HUES64 (cell line): ENCODE data around the gene SLC25A26.
A peak's percentile ranks its signal among the peaks of the same experiment; 100 is the strongest.
"Not testable (repeated sequence)": the region's sequence is repeated elsewhere in the genome, so short reads cannot be mapped to it uniquely, and the experiment has no call there.

Experiments
- H3K27ac ChIP-seq: 2 replicates; pipeline ENCODE4 v1.7.0; 2013; ENCODE audit warnings: low read depth, low read length, inconsistent platforms
- H3K27me3 ChIP-seq: 2 replicates; pipeline ENCODE4 v1.6.1; 2013; ENCODE audit warnings: mild to moderate bottlenecking, low read length; ENCODE audit not compliant: insufficient read depth
- H3K36me3 ChIP-seq: 2 replicates; pipeline ENCODE4 v1.6.1; 2013; ENCODE audit warnings: mild to moderate bottlenecking, low read length; ENCODE audit not compliant: insufficient read depth
- H3K4me1 ChIP-seq: 2 replicates; pipeline ENCODE4 v1.6.1; 2013; ENCODE audit warnings: mild to moderate bottlenecking, low read length, moderate library complexity; ENCODE audit not compliant: insufficient read depth
- H3K4me3 ChIP-seq: 2 replicates; pipeline ENCODE4 v1.5.1; 2013; ENCODE audit warnings: mild to moderate bottlenecking, low read length, moderate library complexity
- H3K9ac ChIP-seq: 2 replicates; pipeline ENCODE4 v1.6.1; 2013; ENCODE audit warnings: mild to moderate bottlenecking, low read depth, low read length
- H3K9me3 ChIP-seq: 2 replicates; pipeline ENCODE4 v1.6.1; 2013; ENCODE audit warnings: low read depth, low read length; ENCODE audit not compliant: insufficient read depth
- WGBS: fragments of 150-250, 120-280 bp; methylation state at CpG from one replicate; pipeline ENCODE4 v1.1.7; 2013; ENCODE audit warnings: missing lambda C conversion rate; 5-methylcytosine and 5-hydroxymethylcytosine counted together

SLC25A26 gene

GRCh38 chr3:66411961-66412887, 191.4 kb downstream of the SLC25A26 start:
- Histone ChIP-seq H3K27me3 (no peaks in the 10 kb centered on the region), H3K27ac (no peak overlapping the region), H3K9me3 (no peaks in the 10 kb centered on the region), H3K9ac (no peak overlapping the region), H3K4me3 (no peak overlapping the region), H3K4me1 (peaks cover 10% of the 10 kb centered on the region; the same call in 1 of the 2 replicates), H3K36me3 (peaks cover 92% of the 10 kb centered on the region)
- 92% methylated on average over 24 of the region's 24 CpGs for WGBS

- 96% methylated on average over 7 of the region's 7 CpGs for WGBS
- no peak overlapping the region for H3K9ac ChIP-seq
- H3K27ac ChIP-seq, result peak overlapping the region; percentile 20; the same call in 1 of the 2 replicates
- H3K27me3 ChIP-seq, result no peaks in the 10 kb centered on the region
- H3K36me3 ChIP-seq, result peaks cover 89% of the 10 kb centered on the region
- peaks cover 7% of the 10 kb centered on the region; the same call in 1 of the 2 replicates for H3K4me1 ChIP-seq
- H3K4me3 ChIP-seq, result no peak overlapping the region
- H3K9me3 ChIP-seq, result no peaks in the 10 kb centered on the region
Observed at GRCh38 chr3:66413151-66413751, 192.4 kb downstream of the SLC25A26 start.

- no peaks in the 10 kb centered on the region for H3K9me3 ChIP-seq
- H3K9ac ChIP-seq, result no peak overlapping the region
- no peak overlapping the region for H3K4me3 ChIP-seq
- peaks cover 15% of the 10 kb centered on the region for H3K4me1 ChIP-seq
- H3K27ac ChIP-seq, result no peak overlapping the region
- whole genome bisulfite sequencing, result 95% methylated on average over 5 of the region's 5 CpGs
- H3K27me3 ChIP-seq, result no peaks in the 10 kb centered on the region
- peaks cover 74% of the 10 kb centered on the region for H3K36me3 ChIP-seq
Observed at GRCh38 chr3:66414846-66415245, 194.0 kb downstream of the SLC25A26 start.

GRCh38 chr3:66415867-66416428, 195.1 kb downstream of the SLC25A26 start:
- Histone ChIP-seq H3K9me3 (peaks cover 5% of the 10 kb centered on the region), H3K9ac (no peak overlapping the region), H3K4me3 (no peak overlapping the region), H3K27ac (no peak overlapping the region), H3K27me3 (no peaks in the 10 kb centered on the region), H3K36me3 (peaks cover 74% of the 10 kb centered on the region), H3K4me1 (peaks cover 15% of the 10 kb centered on the region)
- WGBS, result 74% methylated on average over 5 of the region's 5 CpGs

- peak overlapping the region; percentile 28; the same call in 1 of the 2 replicates for H3K27ac ChIP-seq
- H3K9me3 ChIP-seq, result peaks cover 11% of the 10 kb centered on the region
- H3K4me1 ChIP-seq, result peaks cover 15% of the 10 kb centered on the region
- WGBS, result 89% methylated on average over 14 of the region's 14 CpGs
- no peak overlapping the region for H3K4me3 ChIP-seq
- no peak overlapping the region for H3K9ac ChIP-seq
- peaks cover 70% of the 10 kb centered on the region for H3K36me3 ChIP-seq
- H3K27me3 ChIP-seq, result no peaks in the 10 kb centered on the region
Observed at GRCh38 chr3:66416556-66417304, 195.9 kb downstream of the SLC25A26 start.

GRCh38 chr3:66418475-66418931, 197.7 kb downstream of the SLC25A26 start:
- 89% methylated on average over 12 of the region's 12 CpGs for WGBS
- Histone ChIP-seq H3K4me1 (peaks cover 15% of the 10 kb centered on the region), H3K9ac (no peak overlapping the region), H3K9me3 (peaks cover 21% of the 10 kb centered on the region), H3K36me3 (peaks cover 62% of the 10 kb centered on the region), H3K4me3 (no peak overlapping the region), H3K27me3 (no peaks in the 10 kb centered on the region), H3K27ac (no peak overlapping the region)

- Histone ChIP-seq H3K36me3 (peaks cover 63% of the 10 kb centered on the region), H3K27me3 (no peaks in the 10 kb centered on the region), H3K9me3 (peaks cover 24% of the 10 kb centered on the region), H3K4me3 (no peak overlapping the region), H3K9ac (no peak overlapping the region), H3K27ac (no peak overlapping the region; the same call in 1 of the 2 replicates), H3K4me1 (peaks cover 15% of the 10 kb centered on the region)
- WGBS, result 91% methylated on average over 14 of the region's 14 CpGs
Observed at GRCh38 chr3:66419036-66419435, 198.2 kb downstream of the SLC25A26 start.

- H3K27ac ChIP-seq, H3K4me3 ChIP-seq, H3K27me3 ChIP-seq, H3K9ac ChIP-seq: not testable (repeated sequence)
- peaks cover 15% of the 10 kb centered on the region for H3K4me1 ChIP-seq
- peaks cover 48% of the 10 kb centered on the region for H3K36me3 ChIP-seq
- H3K9me3 ChIP-seq, result peaks cover 24% of the 10 kb centered on the region
- 97% methylated on average over 3 of the region's 3 CpGs for WGBS
Observed at GRCh38 chr3:66421144-66421543, 200.3 kb downstream of the SLC25A26 start.

GRCh38 chr3:66421893-66422292, 201.1 kb downstream of the SLC25A26 start:
- WGBS, result 94% methylated on average over 3 of the region's 3 CpGs
- peaks cover 24% of the 10 kb centered on the region for H3K9me3 ChIP-seq
- not testable (repeated sequence) for H3K27me3 ChIP-seq, H3K27ac ChIP-seq, H3K9ac ChIP-seq, H3K4me3 ChIP-seq
- H3K36me3 ChIP-seq, result peaks cover 41% of the 10 kb centered on the region
- H3K4me1 ChIP-seq, result peaks cover 15% of the 10 kb centered on the region

- H3K4me3 ChIP-seq, result no peak overlapping the region
- WGBS, result 88% methylated on average over 3 of the region's 3 CpGs
- peaks cover 16% of the 10 kb centered on the region for H3K4me1 ChIP-seq
- H3K36me3 ChIP-seq, result peaks cover 32% of the 10 kb centered on the region
- peaks cover 24% of the 10 kb centered on the region for H3K9me3 ChIP-seq
- H3K9ac ChIP-seq, result no peak overlapping the region
- no peak overlapping the region for H3K27ac ChIP-seq
- H3K27me3 ChIP-seq, result no peaks in the 10 kb centered on the region
Observed at GRCh38 chr3:66423791-66424190, 203.0 kb downstream of the SLC25A26 start.
